H1 (cell line): ENCODE results near the gene IFT27. TPM values are rescaled to one million over a fixed set of nuclear protein-coding genes. Genes with fewer than 3 reads are reported as not detected.

Experiments
- CTCF ChIA-PET: fragments of 300-600 bp; sonication (Branson Sonifier 250); formaldehyde crosslinking; loops from one replicate; lab custom pipeline; 2021; ENCODE audit not compliant: partially characterized antibody; lab: Charles Lee
- POLR2A ChIA-PET: fragments of 300-600 bp; sonication (Branson Sonifier 250); formaldehyde crosslinking; loops from one replicate; lab custom pipeline; 2021; ENCODE audit warnings: inconsistent platforms; ENCODE audit not compliant: partially characterized antibody; lab: Charles Lee
- DNase-seq, 2 experiments: peaks; one replicate each; pipeline versions ENCODE4 v3.0.0 to v3.0.0-alpha.2; 2010 to 2022; ENCODE audit warnings: low spot score in 2 of 2, low read depth in 1 of 2, mixed read lengths in 1 of 2
- FAIRE-seq: peaks from 2 replicates; lab custom pipeline; 2011; peaks lifted over from hg19 to GRCh38; lab: Jason Lieb, UNC
- H2AFZ ChIP-seq: 2 replicates; pipeline ENCODE4 v1.8.1; 2012; ENCODE audit warnings: low read length, inconsistent platforms
- H2AK5ac ChIP-seq: 2 replicates; pipeline ENCODE4 v1.6.1; 2013; ENCODE audit warnings: low read depth, low read length
- H2BK120ac ChIP-seq: replicated peaks from 2 replicates; pipeline ENCODE3; 2013; ENCODE audit warnings: low read depth, low read length, inconsistent platforms
- H2BK12ac ChIP-seq: 2 replicates; pipeline ENCODE4 v1.6.1; 2013; ENCODE audit warnings: low read depth, low read length
- H2BK15ac ChIP-seq: 2 replicates; pipeline ENCODE4 v1.6.1; 2013; ENCODE audit warnings: low read length
- H2BK20ac ChIP-seq: 2 replicates; pipeline ENCODE4 v1.6.1; 2013; ENCODE audit warnings: low read length
- H2BK5ac ChIP-seq: 2 replicates; pipeline ENCODE4 v1.6.1; 2013; ENCODE audit warnings: low read depth, low read length
- H3K14ac ChIP-seq: 2 replicates; pipeline ENCODE4 v1.6.1; 2013; ENCODE audit warnings: inconsistent platforms; ENCODE audit not compliant: insufficient read length
- H3K18ac ChIP-seq: 2 replicates; pipeline ENCODE4 v1.6.1; 2013; ENCODE audit warnings: low read length; ENCODE audit errors: extremely low read depth
- H3K23ac ChIP-seq: 2 replicates; pipeline ENCODE4 v1.6.1; 2013; ENCODE audit warnings: inconsistent platforms; ENCODE audit not compliant: insufficient read length
- H3K23me2 ChIP-seq: 2 replicates; pipeline ENCODE4 v1.6.1; 2013; ENCODE audit warnings: low read depth, low read length
- H3K27ac ChIP-seq: 2 replicates; pipeline ENCODE4 v1.6.1; 2011; ENCODE audit warnings: low read depth, low read length, inconsistent platforms
- H3K27me3 ChIP-seq, 4 experiments: replicated peaks in 1 of 4; 1 replicate in 1 of 4; 2 replicates in 3 of 4; pipeline versions ENCODE4 v1.6.1 to v1.8.1; 2011 to 2013; ENCODE audit warnings: low read length in 3 of 4, mild to moderate bottlenecking in 3 of 4, inconsistent platforms in 2 of 4, mixed read lengths in 2 of 4, moderate library complexity in 1 of 4; ENCODE audit not compliant: control insufficient read depth in 3 of 4, insufficient read depth in 3 of 4; ENCODE audit errors: extremely low read depth in 1 of 4
- H3K36me3 ChIP-seq, 4 experiments: 2 replicates each; pipeline versions ENCODE4 v1.6.1 to v1.8.1; 2011 to 2013; ENCODE audit warnings: mild to moderate bottlenecking in 4 of 4, low read length in 3 of 4, moderate library complexity in 2 of 4, control low read depth in 1 of 4, inconsistent platforms in 1 of 4; ENCODE audit not compliant: insufficient read depth in 4 of 4, control insufficient read depth in 2 of 4
- H3K4ac ChIP-seq: replicated peaks from 2 replicates; pipeline ENCODE3; 2013; ENCODE audit warnings: low read length, low read depth, mixed read lengths, inconsistent platforms; ENCODE audit not compliant: insufficient read length
- H3K4me1 ChIP-seq, 4 experiments: replicated peaks in 1 of 4; 1 replicate in 1 of 4; 2 replicates in 3 of 4; pipeline versions ENCODE4 v1.6.1 to v1.8.1; 2011 to 2013; ENCODE audit warnings: low read length in 3 of 4, inconsistent platforms in 2 of 4, mixed read lengths in 1 of 4; ENCODE audit not compliant: insufficient read depth in 4 of 4, control insufficient read depth in 3 of 4
- H3K4me2 ChIP-seq, 2 experiments: 2 replicates each; pipeline versions ENCODE4 v1.6.1 to v1.8.1; 2011 to 2013; ENCODE audit warnings: low read depth in 2 of 2, low read length in 2 of 2, control low read depth in 1 of 2, inconsistent platforms in 1 of 2, mild to moderate bottlenecking in 1 of 2; ENCODE audit not compliant: insufficient read depth in 1 of 2
- H3K4me3 ChIP-seq, 4 experiments: fragments of 200-600, 300-600 bp in 1 of 4; sonication (generic), shearing (Covaris generic), sonication (Bioruptor Twin) in 1 of 4; 2 replicates each; pipeline versions ENCODE4 v1.5.1 to v1.8.1; 2011 to 2016; ENCODE audit warnings: low read length in 4 of 4, low read depth in 3 of 4, control low read depth in 2 of 4, inconsistent platforms in 2 of 4, mild to moderate bottlenecking in 2 of 4, mixed read lengths in 1 of 4, moderate library complexity in 1 of 4; ENCODE audit not compliant: insufficient read depth in 2 of 4; ENCODE audit errors: extremely low read depth in 1 of 4
- H3K56ac ChIP-seq: replicated peaks from 2 replicates; pipeline ENCODE3; 2013; ENCODE audit warnings: low read depth, mild to moderate bottlenecking, mixed read lengths, low read length, inconsistent platforms; ENCODE audit not compliant: insufficient read length
- H3K79me1 ChIP-seq: 2 replicates; pipeline ENCODE4 v1.6.1; 2013; ENCODE audit warnings: low read depth, low read length, control low read depth
- H3K79me2 ChIP-seq, 2 experiments: 2 replicates each; pipeline versions ENCODE4 v1.6.1 to v1.8.1; 2012 to 2013; ENCODE audit warnings: low read length in 2 of 2, mild to moderate bottlenecking in 2 of 2, inconsistent platforms in 1 of 2; ENCODE audit not compliant: insufficient read depth in 2 of 2, control insufficient read depth in 1 of 2
- H3K9ac ChIP-seq, 4 experiments: replicated peaks in 1 of 4; 1 replicate in 1 of 4; 2 replicates in 3 of 4; pipeline versions ENCODE4 v1.6.1 to v1.8.1; 2011 to 2013; ENCODE audit warnings: low read depth in 3 of 4, low read length in 3 of 4, control low read depth in 2 of 4, mild to moderate bottlenecking in 2 of 4, moderate library complexity in 2 of 4, inconsistent platforms in 1 of 4; ENCODE audit errors: extremely low read depth in 1 of 4
- H3K9me3 ChIP-seq, 2 experiments: 2 replicates each; pipeline versions ENCODE4 v1.6.1 to v1.8.1; 2012 to 2013; ENCODE audit warnings: mild to moderate bottlenecking in 2 of 2, moderate library complexity in 2 of 2, control low read depth in 1 of 2, inconsistent platforms in 1 of 2, low read depth in 1 of 2, low read length in 1 of 2, mixed read lengths in 1 of 2; ENCODE audit not compliant: insufficient read depth in 2 of 2
- H4K20me1 ChIP-seq, 2 experiments: replicated peaks in 1 of 2; 2 replicates each; pipeline versions ENCODE3 to v1.8.1; 2011 to 2013; ENCODE audit warnings: inconsistent platforms in 2 of 2, low read length in 2 of 2, mild to moderate bottlenecking in 1 of 2; ENCODE audit not compliant: insufficient read depth in 2 of 2, control insufficient read depth in 1 of 2
- H4K5ac ChIP-seq: 2 replicates; pipeline ENCODE4 v1.6.1; 2013; ENCODE audit warnings: low read length, low read depth, mixed read lengths, inconsistent platforms; ENCODE audit not compliant: insufficient read length
- H4K8ac ChIP-seq: 2 replicates; pipeline ENCODE4 v1.8.0; 2013; ENCODE audit warnings: mild to moderate bottlenecking, moderate library complexity, low read length, inconsistent platforms; ENCODE audit not compliant: insufficient read depth; ENCODE audit errors: extremely low read depth
- H4K91ac ChIP-seq: replicated peaks from 2 replicates; pipeline ENCODE3; 2013; ENCODE audit warnings: low read length, mixed read lengths, inconsistent platforms; ENCODE audit not compliant: insufficient read length
- BRCA1 ChIP-seq: IDR thresholded peaks from 2 replicates; pipeline ENCODE4 v1.6.1; 2012; ENCODE audit warnings: low read depth, low read length, improper control_type of control experiment
- CTBP2 ChIP-seq: IDR thresholded peaks from 2 replicates; pipeline ENCODE4 v1.7.0; 2011; ENCODE audit warnings: borderline replicate concordance, mild to moderate bottlenecking, moderate library complexity, mixed read lengths, low read length; ENCODE audit not compliant: insufficient read depth, insufficient read length
- EZH2 ChIP-seq: fragments of 200-600 bp; sonication (generic); IDR thresholded peaks from 2 replicates; pipeline ENCODE4 v1.7.1; 2012; ENCODE audit warnings: low read depth, mild to moderate bottlenecking, moderate library complexity, low read length, inconsistent platforms; ENCODE audit not compliant: severe bottlenecking
- GABPA ChIP-seq: IDR thresholded peaks from 2 replicates; pipeline ENCODE4 v1.6.1; 2011; ENCODE audit warnings: mild to moderate bottlenecking, low read length, moderate library complexity, borderline replicate concordance; ENCODE audit not compliant: insufficient read depth
- NRF1 ChIP-seq: IDR thresholded peaks from 2 replicates; pipeline ENCODE4 v1.6.1; 2011; ENCODE audit warnings: mild to moderate bottlenecking, low read depth, low read length, improper control_type of control experiment
- PHF8 ChIP-seq: fragments of 200-600 bp; sonication (generic); conservative IDR thresholded peaks from 2 replicates; pipeline ENCODE4 v1.7.1; 2012; ENCODE audit warnings: low read depth, mild to moderate bottlenecking, inconsistent platforms, low read length, moderate library complexity
- POU5F1 ChIP-seq: IDR thresholded peaks from 2 replicates; pipeline ENCODE4 v1.6.1; 2011; ENCODE audit warnings: low read depth, mild to moderate bottlenecking, low read length, moderate library complexity
- SP2 ChIP-seq: IDR thresholded peaks from 2 replicates; pipeline ENCODE4 v1.6.1; 2012; ENCODE audit warnings: mild to moderate bottlenecking, low read length, inconsistent platforms
- SP4 ChIP-seq: IDR thresholded peaks from 2 replicates; pipeline ENCODE4 v1.6.1; 2012; ENCODE audit warnings: low read length, inconsistent platforms
- ZNF274 ChIP-seq: IDR thresholded peaks from 2 replicates; pipeline ENCODE4 v1.7.0; 2012; ENCODE audit warnings: low read length, borderline replicate concordance; ENCODE audit errors: extremely low read depth
- WGBS, 2 experiments: shearing (Covaris generic) in 1 of 2; methylation state at CpG; one replicate each; pipeline versions ENCODE4 v1.1.6 to v1.1.7; 2013 to 2015; ENCODE audit warnings: low lambda C conversion rate in 2 of 2, mixed read lengths in 2 of 2, inconsistent platforms in 1 of 2, low coverage in 1 of 2, missing lambda C conversion rate in 1 of 2; ENCODE audit not compliant: insufficient replicate concordance in 2 of 2, insufficient coverage in 1 of 2, insufficient read length in 1 of 2; ENCODE audit errors: extremely low coverage in 1 of 2, missing lambda C conversion rate in 1 of 2; 5-methylcytosine and 5-hydroxymethylcytosine counted together
- polyA plus RNA-seq, 7 experiments: library from polyadenylated mRNA; depleted of rRNA in 3 of 7; stranded (reverse) in 5 of 7; unstranded in 2 of 7; fragments of >200 nt in 5 of 7; fragments of 200-250 nt in 2 of 7; gene quantifications; 1 replicate in 5 of 7; 2 replicates in 1 of 7; 4 replicates in 1 of 7; pipeline versions ENCODE4 v1.2.1 to v1.2.3, GENCODE V29; 2011 to 2013; ENCODE audit warnings: missing spikeins in 2 of 7, mixed read lengths in 2 of 7
- total RNA-seq: library from RNA; stranded (reverse); fragmentation: NEBNext Ultra II Directional; extraction: Animal tissue kit (Norgen Biotek cat#: 25700); gene quantifications from 2 replicates; pipeline ENCODE4 v1.2.1, GENCODE V29; 2021

IFT27 gene
- total and polyA plus RNA-seq, 2 of the 8 experiments (the other 6 are each of a cell fraction or from before 2014, with no cell fraction given), result 36.4 to 46.2 TPM

DNA sequence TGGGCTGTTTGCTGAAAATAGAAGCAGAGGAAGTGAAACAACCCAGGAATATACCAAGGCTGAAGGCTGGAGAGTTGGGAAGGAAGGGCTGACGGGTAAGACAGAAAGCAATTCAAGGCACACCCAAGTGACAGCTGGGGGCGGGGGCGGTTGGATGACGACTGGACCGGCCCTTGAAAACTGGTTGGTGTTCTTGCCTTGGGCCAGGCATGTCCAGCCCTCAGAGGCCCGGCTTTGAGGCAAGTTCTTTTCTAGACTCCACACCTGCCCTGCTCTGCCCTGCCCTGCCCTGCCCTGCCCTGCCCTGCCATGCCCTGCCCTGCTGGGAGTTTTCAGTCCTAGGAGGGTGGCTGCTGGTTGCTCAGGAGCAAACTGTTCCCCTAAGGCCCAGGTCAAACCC, 38.1 kb downstream of the IFT27 start:
- no peak overlapping the region for H3K18ac ChIP-seq
- no peak overlapping the region for H2BK12ac ChIP-seq
- H3K23ac ChIP-seq, result no peak overlapping the region
- no peak overlapping the region for H3K4me3 ChIP-seq
- H3K79me2 ChIP-seq, result no peaks in the 10 kb centered on the region
- POLR2A ChIA-PET, result no interaction called here
- TF ChIP-seq ZNF274 (no peak), NRF1 (no peak), SP4 (no peak), GABPA (no peak), CTBP2 (no peak), EZH2 (no peak), PHF8 (no peak), BRCA1 (no peak), POU5F1 (no peak), SP2 (no peak)
- WGBS, 2 experiments, result 88% methylated on average over 5 of the region's 6 CpGs; no CpG with 5 or more reads in 1 of the 2 experiments
- no peak overlapping the region for H3K4me2 ChIP-seq
- DNase-seq (no peak), FAIRE-seq (no peak)
- H4K91ac ChIP-seq, result no peak overlapping the region
- no peak overlapping the region for H2BK120ac ChIP-seq
- no peak overlapping the region for H3K4ac ChIP-seq
- no peak overlapping the region for H3K27ac ChIP-seq
- no peak overlapping the region for H2AK5ac ChIP-seq
- CTCF ChIA-PET, result interaction anchor here (2.6 kb wide), 1 partner anchor 19 kb away, joined by 11 read pairs; no protein-coding TSS in a partner anchor
- no peak overlapping the region for H3K9ac ChIP-seq
- 0 out of 4 replicates have a peak, but pooled peaks cover 0 to 2% of the 10 kb centered on the region in 2 experiments for H3K9me3 ChIP-seq
- H3K79me1 ChIP-seq, result no peaks in the 10 kb centered on the region
- H2BK20ac ChIP-seq, result no peak overlapping the region
- H3K4me1 ChIP-seq, result no peaks in the 10 kb centered on the region
- no peaks in the 10 kb centered on the region for H3K36me3 ChIP-seq
- H2AFZ ChIP-seq, result no peak overlapping the region
- H4K5ac ChIP-seq, result no peak overlapping the region
- no peak overlapping the region for H3K56ac ChIP-seq
- H3K27me3 ChIP-seq, result peaks cover 0 to 7% (median 1%) of the 10 kb centered on the region in 4 experiments; a peak in 2 of 7 replicates
- H4K20me1 ChIP-seq, result no peaks in the 10 kb centered on the region
- no peak overlapping the region for H2BK15ac ChIP-seq
- no peak overlapping the region for H2BK5ac ChIP-seq
- H3K14ac ChIP-seq, result no peak overlapping the region
- H3K23me2 ChIP-seq, result no peaks in the 10 kb centered on the region
- no peak overlapping the region for H4K8ac ChIP-seq
